Activated CD4-positive, alpha-beta T cell treated with anti-CD3 and anti-CD28 coated beads, Interleukin-2, amount 10 ng/mL, durations not matched to agents 24 days and 14 days (primary cell): Measurements from ENCODE around the gene LARP1. TPM values are rescaled to one million over a fixed set of nuclear protein-coding genes. Genes with fewer than 3 reads are reported as not detected.
"Not testable (repeated sequence)": the region's sequence is repeated elsewhere in the genome, so short reads cannot be mapped to it uniquely, and the experiment has no call there.

Source experiments
- DNase-seq: peaks from one replicate; pipeline ENCODE4 v3.0.0; 2022
- H3K27ac Mint-ChIP-seq: one replicate; pipeline ENCODE4 v1.8.0; 2022; ENCODE audit warnings: mild to moderate bottlenecking, mixed read lengths
- H3K27me3 Mint-ChIP-seq: one replicate; pipeline ENCODE4 v1.8.0; 2022; ENCODE audit warnings: mixed read lengths
- H3K36me3 Mint-ChIP-seq: one replicate; pipeline ENCODE4 v1.8.0; 2022; ENCODE audit warnings: low read depth, mild to moderate bottlenecking, mixed read lengths
- H3K4me1 Mint-ChIP-seq: one replicate; pipeline ENCODE4 v1.8.0; 2021; ENCODE audit warnings: mixed read lengths
- H3K4me3 Mint-ChIP-seq: one replicate; pipeline ENCODE4 v1.8.0; 2022; ENCODE audit warnings: mild to moderate bottlenecking, moderate library complexity, mixed read lengths
- H3K9me3 Mint-ChIP-seq: one replicate; pipeline ENCODE4 v1.8.0; 2021; ENCODE audit warnings: mixed read lengths
- intact Hi-C: fragments of 100-400 bp; cut with micrococcal nuclease; formaldehyde crosslinking; loops from one replicate; pipeline ENCODE4 v1.15.1; 2023
- total RNA-seq: library from RNA; stranded (reverse); gene quantifications from 2 replicates; pipeline ENCODE4 v1.2.3, GENCODE V29; 2022

The LARP1 gene
- total RNA-seq, 1 donor from 2014 or later, result 348 TPM

- no peaks in the 10 kb centered on the region for H3K27me3 Mint-ChIP-seq
- H3K9me3 Mint-ChIP-seq, result no peaks in the 10 kb centered on the region
- peaks cover 39% of the 10 kb centered on the region for H3K36me3 Mint-ChIP-seq
- peaks cover 14% of the 10 kb centered on the region for H3K4me1 Mint-ChIP-seq
- no peak for DNase-seq
- intact Hi-C loops, result no loop called here
- H3K27ac Mint-ChIP-seq, result no peak overlapping the region
- no peak overlapping the region for H3K4me3 Mint-ChIP-seq
Observed at GRCh38 chr5:154820383-154820782, 65.2 kb downstream of the LARP1 start.

- H3K27me3 Mint-ChIP-seq, H3K4me3 Mint-ChIP-seq, H3K27ac Mint-ChIP-seq, intact Hi-C loops, DNase-seq, H3K9me3 Mint-ChIP-seq: not testable (repeated sequence)
- peaks cover 29% of the 10 kb centered on the region for H3K36me3 Mint-ChIP-seq
- H3K4me1 Mint-ChIP-seq, result peaks cover 12% of the 10 kb centered on the region
Observed at GRCh38 chr5:154822896-154823295, 67.7 kb downstream of the LARP1 start.

- Mint-ChIP-seq H3K4me3 (no peak overlapping the region), H3K27ac (no peak overlapping the region), H3K9me3 (no peaks in the 10 kb centered on the region), H3K36me3 (peaks cover 33% of the 10 kb centered on the region), H3K4me1 (peaks cover 18% of the 10 kb centered on the region), H3K27me3 (no peaks in the 10 kb centered on the region)
- intact Hi-C loops, result no loop called here
- DNase-seq, result no peak
Observed at GRCh38 chr5:154823605-154824004, 68.4 kb downstream of the LARP1 start.

GRCh38 chr5:154824070-154824469 lies 68.9 kb downstream of the LARP1 start:
- H3K4me1 Mint-ChIP-seq, result peaks cover 18% of the 10 kb centered on the region
- peaks cover 28% of the 10 kb centered on the region for H3K36me3 Mint-ChIP-seq
- intact Hi-C loops, result no loop called here
- H3K27ac Mint-ChIP-seq, result no peak overlapping the region
- H3K27me3 Mint-ChIP-seq, result no peaks in the 10 kb centered on the region
- DNase-seq, result no peak
- no peaks in the 10 kb centered on the region for H3K9me3 Mint-ChIP-seq
- H3K4me3 Mint-ChIP-seq, result no peak overlapping the region

GRCh38 chr5:154829181-154829588 lies 74.0 kb downstream of the LARP1 start:
- Mint-ChIP-seq H3K27ac (peak overlapping the region; percentile 79), H3K9me3 (no peaks in the 10 kb centered on the region), H3K36me3 (peaks cover 26% of the 10 kb centered on the region), H3K27me3 (no peaks in the 10 kb centered on the region), H3K4me3 (peak overlapping the region; percentile 26), H3K4me1 (peaks cover 32% of the 10 kb centered on the region)
- DNase-seq, result no peak
- intact Hi-C loops, result no loop called here

GRCh38 chr5:154829589-154830218 lies 74.5 kb downstream of the LARP1 start:
- no peaks in the 10 kb centered on the region for H3K27me3 Mint-ChIP-seq
- peaks cover 26% of the 10 kb centered on the region for H3K36me3 Mint-ChIP-seq
- H3K27ac Mint-ChIP-seq, result peak overlapping the region; percentile 79
- H3K9me3 Mint-ChIP-seq, result no peaks in the 10 kb centered on the region
- H3K4me1 Mint-ChIP-seq, result peaks cover 35% of the 10 kb centered on the region
- DNase-seq, result peak; percentile 80
- intact Hi-C loops, result no loop called here
- peak overlapping the region; percentile 26 for H3K4me3 Mint-ChIP-seq

GRCh38 chr5:154830219-154830595 lies 75.0 kb downstream of the LARP1 start:
- intact Hi-C loops, result no loop called here
- Mint-ChIP-seq H3K36me3 (peaks cover 26% of the 10 kb centered on the region), H3K4me3 (peak overlapping the region; percentile 26)

GRCh38 chr5:154830596-154830995 lies 75.4 kb downstream of the LARP1 start:
- intact Hi-C loops, result no loop called here
- Mint-ChIP-seq H3K4me3 (peak overlapping the region; percentile 26), H3K4me1 (peaks cover 35% of the 10 kb centered on the region), H3K27me3 (no peaks in the 10 kb centered on the region), H3K9me3 (no peaks in the 10 kb centered on the region), H3K36me3 (peaks cover 26% of the 10 kb centered on the region), H3K27ac (peak overlapping the region; percentile 79)
- no peak for DNase-seq

More at GRCh38 chr5:154830219-154830595, 75.0 kb downstream of the LARP1 start:
- Mint-ChIP-seq H3K27me3 (no peaks in the 10 kb centered on the region), H3K9me3 (no peaks in the 10 kb centered on the region), H3K4me1 (peaks cover 36% of the 10 kb centered on the region), H3K27ac (peak overlapping the region; percentile 79)
- DNase-seq, result no peak

- Mint-ChIP-seq H3K27me3 (no peaks in the 10 kb centered on the region), H3K9me3 (no peaks in the 10 kb centered on the region)
- intact Hi-C loops, result no loop called here
Observed at GRCh38 chr5:154831451-154831850, 76.3 kb downstream of the LARP1 start.

GRCh38 chr5:154832804-154833203 lies 77.6 kb downstream of the LARP1 start:
- DNase-seq, intact Hi-C loops, H3K27ac Mint-ChIP-seq, H3K9me3 Mint-ChIP-seq, H3K27me3 Mint-ChIP-seq, H3K4me3 Mint-ChIP-seq: not testable (repeated sequence)
- H3K4me1 Mint-ChIP-seq, result peaks cover 29% of the 10 kb centered on the region
- H3K36me3 Mint-ChIP-seq, result peaks cover 19% of the 10 kb centered on the region

More at GRCh38 chr5:154831451-154831850, 76.3 kb downstream of the LARP1 start:
- Mint-ChIP-seq H3K36me3 (peaks cover 20% of the 10 kb centered on the region), H3K4me3 (no peak overlapping the region), H3K27ac (no peak overlapping the region), H3K4me1 (peaks cover 31% of the 10 kb centered on the region)
- no peak for DNase-seq

- DNase-seq, result no peak
- Mint-ChIP-seq H3K27ac (no peak overlapping the region), H3K36me3 (peaks cover 14% of the 10 kb centered on the region), H3K27me3 (no peaks in the 10 kb centered on the region), H3K4me3 (no peak overlapping the region), H3K9me3 (no peaks in the 10 kb centered on the region), H3K4me1 (peaks cover 20% of the 10 kb centered on the region)
- intact Hi-C loops, result no loop called here
Observed at GRCh38 chr5:154834053-154834452, 78.9 kb downstream of the LARP1 start.

- H3K9me3 Mint-ChIP-seq, H3K27me3 Mint-ChIP-seq, H3K4me3 Mint-ChIP-seq, H3K27ac Mint-ChIP-seq, intact Hi-C loops, H3K36me3 Mint-ChIP-seq, H3K4me1 Mint-ChIP-seq, DNase-seq: not testable (repeated sequence)
Observed at GRCh38 chr5:154835701-154836052, 80.5 kb downstream of the LARP1 start.

GRCh38 chr5:154836225-154836624 lies 81.0 kb downstream of the LARP1 start:
- H3K27me3 Mint-ChIP-seq, result no peaks in the 10 kb centered on the region
- DNase-seq, result no peak
- H3K9me3 Mint-ChIP-seq, result no peaks in the 10 kb centered on the region
- H3K36me3 Mint-ChIP-seq, result peaks cover 2% of the 10 kb centered on the region
- peaks cover 6% of the 10 kb centered on the region for H3K4me1 Mint-ChIP-seq
- H3K4me3 Mint-ChIP-seq, result no peak overlapping the region
- intact Hi-C loops, result no loop called here
- H3K27ac Mint-ChIP-seq, result no peak overlapping the region

- no peaks in the 10 kb centered on the region for H3K9me3 Mint-ChIP-seq
- intact Hi-C loops, result no loop called here
- peaks cover 2% of the 10 kb centered on the region for H3K36me3 Mint-ChIP-seq
- peaks cover 6% of the 10 kb centered on the region for H3K4me1 Mint-ChIP-seq
- DNase-seq, result no peak
- H3K4me3 Mint-ChIP-seq, result no peak overlapping the region
- H3K27me3 Mint-ChIP-seq, result no peaks in the 10 kb centered on the region
- H3K27ac Mint-ChIP-seq, result no peak overlapping the region
Observed at GRCh38 chr5:154837009-154837901, 82.1 kb downstream of the LARP1 start.
